Right atrium auricular region (tissue), 2 donors: Measurements from ENCODE around the gene CREB5. TPM values are rescaled to one million over a fixed set of nuclear protein-coding genes. Genes with fewer than 3 reads are reported as not detected.

Source experiments
- DNase-seq: peaks from one replicate; pipeline ENCODE4 v3.0.0-alpha.2; 2019; ENCODE audit warnings: low spot score
- H3K27ac ChIP-seq, 2 donors: fragments of 200-600 bp; sonication (generic); 1 replicate in 1 of 2; 2 replicates in 1 of 2; pipeline ENCODE4 v1.5.1; 2016 to 2019
- H3K27me3 ChIP-seq, 2 donors: fragments of 200-600 bp; sonication (generic); one replicate each; pipeline versions ENCODE4 v1.5.1 to v1.6.0; 2017 to 2019
- H3K36me3 ChIP-seq: fragments of 200-600 bp; sonication (generic); one replicate; pipeline ENCODE4 v1.5.1; 2016
- H3K4me1 ChIP-seq, 2 donors: fragments of 200-600 bp; sonication (generic); one replicate each; pipeline versions ENCODE4 v1.5.1 to v1.6.0; 2017 to 2019
- H3K4me3 ChIP-seq, 2 donors: fragments of 200-600 bp; sonication (generic); 1 replicate in 1 of 2; 2 replicates in 1 of 2; pipeline ENCODE4 v1.5.1; 2017 to 2019; ENCODE audit warnings: mild to moderate bottlenecking in 1 of 2, moderate library complexity in 1 of 2
- H3K9me3 ChIP-seq, 2 donors: fragments of 200-600 bp; sonication (generic); one replicate each; pipeline ENCODE4 v1.5.1; 2019
- total RNA-seq, 2 donors: library from RNA; depleted of rRNA; stranded (reverse); fragments of >200 nt; gene quantifications; one replicate each; pipeline ENCODE4 v1.1.0, GENCODE V29; 2016
- TF ChIP-seq, protein P1 (sequence below), 2 donors: fragments of 200-600 bp; sonication (generic); IDR thresholded peaks; one replicate each; pipeline ENCODE4 v1.5.1; 2019; ENCODE audit warnings: antibody characterized with exemption in 2 of 2

The CREB5 gene
- total RNA-seq, 2 donors from 2014 or later = 10.5 to 20.8 TPM

DNA sequence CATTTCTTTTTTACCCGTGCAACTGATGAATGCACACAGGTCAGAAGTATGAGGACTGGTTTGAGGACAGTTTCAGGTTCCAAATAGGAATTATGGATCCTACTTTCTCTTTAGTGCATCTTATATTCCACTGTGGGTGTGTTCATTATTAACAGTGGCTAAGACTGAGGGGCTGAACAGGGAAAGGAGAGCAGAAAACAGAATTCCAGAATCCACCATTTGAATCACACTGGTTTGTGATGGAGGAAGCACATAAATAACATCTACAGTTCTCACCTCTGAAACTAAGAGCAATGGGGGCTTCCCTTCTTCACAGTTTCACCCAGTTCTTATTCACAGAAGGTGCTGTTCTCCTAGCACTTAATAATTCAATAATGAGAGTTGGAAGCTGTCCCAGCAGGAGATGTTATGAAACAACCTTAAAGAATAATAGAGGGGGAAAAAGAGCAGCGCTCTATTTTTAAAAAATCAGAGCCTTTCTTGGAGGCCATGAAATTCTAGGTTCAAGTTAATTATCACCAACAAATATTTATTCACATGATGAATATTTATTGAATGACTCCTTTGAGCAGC is 205.1 kb downstream of the CREB5 start:
- H3K27me3 ChIP-seq = no peaks in the 10 kb centered on the region
- no peaks in the 10 kb centered on the region for H3K9me3 ChIP-seq
- no peaks in the 10 kb centered on the region for H3K36me3 ChIP-seq
- no peak overlapping the region for H3K27ac ChIP-seq
- TF ChIP-seq, protein P1, sequence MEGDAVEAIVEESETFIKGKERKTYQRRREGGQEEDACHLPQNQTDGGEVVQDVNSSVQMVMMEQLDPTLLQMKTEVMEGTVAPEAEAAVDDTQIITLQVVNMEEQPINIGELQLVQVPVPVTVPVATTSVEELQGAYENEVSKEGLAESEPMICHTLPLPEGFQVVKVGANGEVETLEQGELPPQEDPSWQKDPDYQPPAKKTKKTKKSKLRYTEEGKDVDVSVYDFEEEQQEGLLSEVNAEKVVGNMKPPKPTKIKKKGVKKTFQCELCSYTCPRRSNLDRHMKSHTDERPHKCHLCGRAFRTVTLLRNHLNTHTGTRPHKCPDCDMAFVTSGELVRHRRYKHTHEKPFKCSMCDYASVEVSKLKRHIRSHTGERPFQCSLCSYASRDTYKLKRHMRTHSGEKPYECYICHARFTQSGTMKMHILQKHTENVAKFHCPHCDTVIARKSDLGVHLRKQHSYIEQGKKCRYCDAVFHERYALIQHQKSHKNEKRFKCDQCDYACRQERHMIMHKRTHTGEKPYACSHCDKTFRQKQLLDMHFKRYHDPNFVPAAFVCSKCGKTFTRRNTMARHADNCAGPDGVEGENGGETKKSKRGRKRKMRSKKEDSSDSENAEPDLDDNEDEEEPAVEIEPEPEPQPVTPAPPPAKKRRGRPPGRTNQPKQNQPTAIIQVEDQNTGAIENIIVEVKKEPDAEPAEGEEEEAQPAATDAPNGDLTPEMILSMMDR (IDR thresholded peaks at IDR 0.05) = no peak
- no peak for DNase-seq
- H3K4me1 ChIP-seq = peaks cover 0 to 16% of the 10 kb centered on the region in 2 donors
- no peak overlapping the region for H3K4me3 ChIP-seq

GRCh38 chr7:28618383-28618782 is 206.1 kb downstream of the CREB5 start:
- Histone ChIP-seq H3K4me1 (peaks cover 0 to 22% of the 10 kb centered on the region in 2 donors), H3K4me3 (no peak overlapping the region), H3K9me3 (no peaks in the 10 kb centered on the region), H3K36me3 (no peaks in the 10 kb centered on the region), H3K27ac (no peak overlapping the region), H3K27me3 (no peaks in the 10 kb centered on the region)
- DNase-seq = no peak
- TF ChIP-seq, protein P1 (IDR thresholded peaks at IDR 0.05) = no peak

GRCh38 chr7:28619256-28619655 is 206.9 kb downstream of the CREB5 start:
- TF ChIP-seq, protein P1 (IDR thresholded peaks at IDR 0.05) = no peak
- Histone ChIP-seq H3K36me3 (no peaks in the 10 kb centered on the region), H3K27me3 (no peaks in the 10 kb centered on the region), H3K27ac (no peak overlapping the region), H3K4me1 (peaks cover 0 to 25% of the 10 kb centered on the region in 2 donors), H3K4me3 (no peak overlapping the region), H3K9me3 (no peaks in the 10 kb centered on the region)
- no peak for DNase-seq

DNA sequence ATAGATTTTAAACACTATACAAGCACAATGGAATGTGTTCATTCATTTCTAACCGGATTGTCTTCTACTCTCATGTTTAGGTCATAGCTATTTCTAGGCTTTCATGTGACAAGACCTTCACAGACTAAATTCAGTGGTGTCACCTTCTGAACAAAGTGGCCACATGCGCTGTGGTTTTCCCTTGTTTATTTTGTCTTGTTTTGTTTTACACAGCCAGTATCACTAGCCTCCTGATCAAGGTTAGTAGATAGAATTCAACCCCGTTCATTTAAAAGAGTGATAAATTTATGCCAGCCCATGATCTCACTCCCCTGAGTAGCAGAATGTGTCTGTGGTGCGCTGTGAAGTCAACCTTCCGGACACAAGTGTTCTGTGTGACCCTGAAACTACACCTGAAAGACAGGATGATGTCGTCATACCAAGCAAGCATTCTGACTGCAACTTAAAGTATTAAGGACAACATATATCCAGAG is 209.1 kb downstream of the CREB5 start:
- TF ChIP-seq, protein P1 (IDR thresholded peaks at IDR 0.05) = no peak
- DNase-seq = no peak
- Histone ChIP-seq H3K4me3 (no peak overlapping the region), H3K27me3 (no peaks in the 10 kb centered on the region), H3K9me3 (no peaks in the 10 kb centered on the region), H3K4me1 (peaks cover 0 to 35% of the 10 kb centered on the region in 2 donors), H3K27ac (peak overlapping the region; percentile 47 to 79), H3K36me3 (no peaks in the 10 kb centered on the region)

DNA sequence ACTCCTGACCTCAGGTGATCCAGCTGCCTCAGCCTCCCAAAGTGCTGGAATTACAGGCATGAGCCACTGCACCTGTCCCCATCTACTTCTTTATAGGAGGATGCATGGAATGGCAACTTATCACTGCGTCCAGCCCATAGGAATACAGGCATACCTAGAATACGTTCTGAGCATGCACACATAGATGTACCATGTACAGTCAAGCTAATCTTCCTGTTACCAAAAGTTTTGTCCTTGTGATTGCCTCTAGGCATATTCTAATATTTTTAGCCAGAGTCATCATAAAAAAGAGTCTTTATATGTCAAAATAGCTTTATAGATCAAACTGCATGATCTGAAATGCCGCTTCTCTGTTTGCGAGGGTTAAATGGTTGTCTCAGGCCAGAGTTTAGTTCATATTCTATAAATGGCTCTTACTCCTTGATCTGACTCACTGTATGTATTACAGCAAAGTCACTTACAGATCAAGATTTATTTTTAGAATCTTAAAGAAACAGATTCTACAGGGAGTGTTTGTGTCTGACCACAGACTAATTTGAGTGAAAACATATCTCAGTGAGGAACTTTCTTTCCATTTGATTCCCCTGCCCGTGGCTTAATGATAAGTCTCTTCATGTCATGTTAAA is 210.9 kb downstream of the CREB5 start:
- Histone ChIP-seq H3K4me3 (no peak overlapping the region), H3K4me1 (peaks cover 0 to 43% of the 10 kb centered on the region in 2 donors), H3K9me3 (no peaks in the 10 kb centered on the region), H3K36me3 (no peaks in the 10 kb centered on the region), H3K27ac (peak overlapping the region; percentile 4 to 79), H3K27me3 (no peaks in the 10 kb centered on the region)
- DNase-seq = no peak
- TF ChIP-seq, protein P1 (IDR thresholded peaks at IDR 0.05) = no peak
